ENCODE data around the gene DACH2. TPM values are rescaled to one million over a fixed set of nuclear protein-coding genes. Genes with fewer than 3 reads are reported as not detected.

The DACH2 gene
- total and polyA plus RNA-seq, 12 donors, result not detected

- ATAC-seq (no peak), DNase-seq (no peak)
- Histone ChIP-seq H3K9me3 (peaks cover 0 to 14% (median 0%) of the 10 kb centered on the region in 11 donors), H3K27me3 (peaks cover 0 to 5% (median 0%) of the 10 kb centered on the region in 7 donors), H3K4me1 (no peaks in the 10 kb centered on the region), H3K36me3 (no peaks in the 10 kb centered on the region), H3K4me3 (no peak overlapping the region), H3K27ac (no peak overlapping the region)
- no peak for TF ChIP-seq CTCF (IDR thresholded peaks at IDR 0.05)
- 60 to 68% methylated on average over 3 of the region's 3 CpGs for WGBS, 2 donors
- intact Hi-C loops (cut with DNase I), result no loop called here
Measured at GRCh38 chrX:86460760-86461159, 312.5 kb downstream of the DACH2 start.

DNA sequence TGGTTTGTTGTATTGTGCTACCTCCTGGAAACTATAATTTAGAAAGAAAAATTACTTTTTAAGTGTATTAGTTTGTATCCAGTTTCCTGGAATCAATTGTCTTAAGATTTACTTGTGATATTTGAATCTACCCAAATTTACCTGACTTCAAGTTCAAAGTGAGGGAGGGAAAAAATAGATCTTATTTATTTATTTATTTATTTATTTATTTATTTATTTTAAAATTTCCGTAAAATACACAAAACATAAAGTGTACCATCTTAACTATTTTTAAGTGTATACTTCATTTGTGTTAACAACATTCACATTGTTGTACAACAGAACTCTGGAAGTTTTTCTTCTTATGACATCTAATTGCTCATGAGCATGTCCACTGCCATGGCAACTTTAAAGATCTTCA lies 356.0 kb downstream of the DACH2 start:
- no peak overlapping the region for H3K27ac ChIP-seq
- 75 to 97% methylated on average over 1 of the region's 1 CpG for WGBS, 2 donors
- DNase-seq, result no peak
- intact Hi-C loops (cut with DNase I), result no loop called here
- no peaks in the 10 kb centered on the region for H3K9me3 ChIP-seq
- no peaks in the 10 kb centered on the region for H3K4me1 ChIP-seq
- peaks cover 0 to 23% (median 0%) of the 10 kb centered on the region in 7 donors for H3K27me3 ChIP-seq
- no peak for TF ChIP-seq CTCF (IDR thresholded peaks at IDR 0.05)
- H3K36me3 ChIP-seq, result no peaks in the 10 kb centered on the region
- H3K4me3 ChIP-seq, result no peak overlapping the region
- no peak for ATAC-seq

DNA sequence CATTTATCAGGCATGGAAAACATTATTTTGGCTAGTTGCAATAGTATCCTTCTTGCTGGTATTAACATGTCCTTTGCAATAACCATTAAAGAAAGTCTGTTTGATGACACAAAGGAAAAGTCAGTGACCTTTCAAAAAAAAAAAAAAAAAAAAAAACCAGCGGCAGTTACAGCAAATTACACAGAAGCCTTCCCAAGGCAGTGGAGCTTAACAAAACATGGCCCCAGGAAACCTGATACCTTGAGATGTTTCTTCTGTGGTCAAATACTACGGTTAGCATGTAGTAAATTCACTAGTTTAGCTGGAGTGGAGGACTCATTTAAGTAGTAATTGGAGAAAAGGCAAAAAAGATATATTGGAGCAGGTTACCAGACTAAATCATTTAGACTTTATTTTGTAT lies 359.1 kb downstream of the DACH2 start:
- no peaks in the 10 kb centered on the region for H3K36me3 ChIP-seq
- H3K27ac ChIP-seq, result no peak overlapping the region
- no peaks in the 10 kb centered on the region for H3K4me1 ChIP-seq
- ATAC-seq (no peak), DNase-seq (no peak)
- H3K27me3 ChIP-seq, result peaks cover 0 to 11% (median 0%) of the 10 kb centered on the region in 7 donors
- no peaks in the 10 kb centered on the region for H3K9me3 ChIP-seq
- TF ChIP-seq CTCF (IDR thresholded peaks at IDR 0.05), result no peak
- intact Hi-C loops (cut with DNase I), result no loop called here
- WGBS, 2 donors, result 42 to 65% methylated on average over 2 of the region's 2 CpGs
- H3K4me3 ChIP-seq, result no peak overlapping the region

GRCh38 chrX:86579777-86580176 lies 431.5 kb downstream of the DACH2 start:
- H3K9me3 ChIP-seq, result no peaks in the 10 kb centered on the region
- no peak for ATAC-seq
- no peak for TF ChIP-seq CTCF (IDR thresholded peaks at IDR 0.05)
- no peak overlapping the region for H3K27ac ChIP-seq
- intact Hi-C loops (cut with DNase I), result no loop called here
- no peaks in the 10 kb centered on the region for H3K4me1 ChIP-seq
- no peak for DNase-seq
- H3K4me3 ChIP-seq, result no peak overlapping the region
- no peaks in the 10 kb centered on the region for H3K36me3 ChIP-seq
- WGBS, 2 donors, result 69 to 80% methylated on average over 4 of the region's 4 CpGs
- H3K27me3 ChIP-seq, result no peaks in the 10 kb centered on the region
